ENCODE results near the gene WDSUB1. TPM values are rescaled to one million over a fixed set of nuclear protein-coding genes. Genes with fewer than 3 reads are reported as not detected.

The WDSUB1 gene
- total and polyA plus RNA-seq, 9 of the 15 experiments (the other 6 are each of a cell fraction or from before 2014, with no cell fraction given), result 5.2 to 13.7 (median 9.4) TPM

GRCh38 chr2:159285929-159286708 lies at the start of gene WDSUB1 (continued):
- TF ChIP-seq ZBTB11 (CRISPR knock-in tag; IDR thresholded peaks at IDR 0.05) (no peak), TAF7 (tag; IDR thresholded peaks at IDR 0.05) (no peak), C11orf30 (IDR thresholded peaks at IDR 0.05; ENCODE audit: low read depth) (no peak), TARDBP (IDR thresholded peaks at IDR 0.05) (0 out of 2 replicates have a peak, but pooled peaks have one; percentile 50), TRIM24 (IDR thresholded peaks at IDR 0.05) (no peak), RBM22 (IDR thresholded peaks at IDR 0.05; ENCODE audit: low read depth, low read length, poor library complexity, severe bottlenecking) (no peak), SIN3A (IDR thresholded peaks at IDR 0.05; ENCODE audit: borderline replicate concordance in 2 of 2, control insufficient read depth in 1 of 2, low read depth in 2 of 2, low read length in 2 of 2) (peak; percentile 53 to 57; a peak in 2 of 4 replicates), ZNF280B (CRISPR knock-in tag; IDR thresholded peaks at IDR 0.05) (no peak), NR2C2 (CRISPR knock-in tag; IDR thresholded peaks at IDR 0.05) (no peak), NR2C2 (tag; IDR thresholded peaks at IDR 0.05) (no peak), TEAD2 (tag; IDR thresholded peaks at IDR 0.05) (no peak), BACH1 (tag; IDR thresholded peaks at IDR 0.05) (no peak), ZNF133 (CRISPR knock-in tag; IDR thresholded peaks at IDR 0.05) (no peak), ZKSCAN8 (CRISPR knock-in tag; IDR thresholded peaks at IDR 0.05) (no peak), KHSRP (IDR thresholded peaks at IDR 0.05) (no peak), ZNF644 (tag; IDR thresholded peaks at IDR 0.05; ENCODE audit: low read depth) (no peak), SLC30A9 (CRISPR knock-in tag; IDR thresholded peaks at IDR 0.05) (no peak), ZNF217 (CRISPR knock-in tag; IDR thresholded peaks at IDR 0.05) (no peak), ZNF274 (IDR thresholded peaks at IDR 0.05; ENCODE audit: borderline replicate concordance, low read depth, low read length) (no peak), ARNT (IDR thresholded peaks at IDR 0.05) (no peak), MAX (CRISPR knock-in tag; IDR thresholded peaks at IDR 0.05) (no peak), MEIS2 (IDR thresholded peaks at IDR 0.05; ENCODE audit: partially characterized antibody) (peak; percentile 51), EZH2 (IDR thresholded peaks at IDR 0.05; ENCODE audit: borderline replicate concordance, low read depth, low read length) (no peak), ARID2 (IDR thresholded peaks at IDR 0.05) (no peak), NR2F6 (CRISPR knock-in tag; IDR thresholded peaks at IDR 0.05) (no peak)

Data from K562 (cell line).